PC-3 (cell line): Measurements from ENCODE around the gene PADI2. TPM values are rescaled to one million over a fixed set of nuclear protein-coding genes. Genes with fewer than 3 reads are reported as not detected.

ENCODE experiments used
- ATAC-seq: fragments of 200-7000 bp; cut with Tn5 transposase; 2 replicates; pipeline ENCODE4 v1.9.1; 2020; ENCODE audit warnings: mild to moderate bottlenecking, moderate library complexity
- BruUV-seq: library from RNA; stranded (reverse); fragments of 400-500 nt; replicated peaks from 2 replicates; lab custom pipeline; 2021; lab: Mats Ljungman, UMichigan
- CTCF ChIA-PET: fragments of 300-600 bp; sonication (Branson Sonifier 250); formaldehyde crosslinking; loops from one replicate; lab custom pipeline; 2022; ENCODE audit warnings: antibody characterized with exemption; lab: Charles Lee
- POLR2A ChIA-PET: fragments of 300-600 bp; sonication (Branson Sonifier 250); formaldehyde crosslinking; loops from one replicate; lab custom pipeline; 2022; ENCODE audit warnings: antibody characterized with exemption; ENCODE audit not compliant: unreplicated experiment; lab: Charles Lee
- DNase-seq: peaks from one replicate; pipeline ENCODE4 v3.0.0-alpha.2; 2015
- H2AFZ ChIP-seq: fragments of 300-600 bp; sonication (generic); 2 replicates; pipeline ENCODE4 v1.6.0; 2016; ENCODE audit warnings: antibody characterized with exemption, low read length
- H3F3A ChIP-seq: fragments of 300-600 bp; sonication (generic); one replicate; pipeline ENCODE4 v1.6.0; 2017; ENCODE audit warnings: antibody characterized with exemption, low read length, control low read depth, mild to moderate bottlenecking; ENCODE audit not compliant: unreplicated experiment
- H3K27ac ChIP-seq: fragments of 300-600 bp; sonication (generic); 2 replicates; pipeline ENCODE4 v1.5.1; 2016; ENCODE audit warnings: mild to moderate bottlenecking, low read length
- H3K27me3 ChIP-seq: fragments of 300-600 bp; sonication (generic); 2 replicates; pipeline ENCODE4 v1.6.1; 2016; ENCODE audit warnings: low read length, mixed read lengths
- H3K36me3 ChIP-seq: fragments of 300-600 bp; sonication (generic); 2 replicates; pipeline ENCODE4 v1.6.1; 2016; ENCODE audit warnings: low read depth, mixed run types, low read length, mixed read lengths
- H3K4me1 ChIP-seq: fragments of 300-600 bp; sonication (generic); 2 replicates; pipeline ENCODE4 v1.5.1; 2016; ENCODE audit warnings: low read length; ENCODE audit not compliant: insufficient read depth
- H3K4me2 ChIP-seq: fragments of 300-600 bp; sonication (generic); 2 replicates; pipeline ENCODE4 v1.6.0; 2016; ENCODE audit warnings: low read length
- H3K4me3 ChIP-seq: fragments of 300-600 bp; sonication (generic); 2 replicates; pipeline ENCODE4 v1.5.1; 2016; ENCODE audit warnings: mild to moderate bottlenecking, low read length, mixed read lengths
- H3K79me2 ChIP-seq: fragments of 300-600 bp; sonication (generic); 2 replicates; pipeline ENCODE4 v1.6.1; 2017; ENCODE audit warnings: low read length, mixed read lengths
- H3K9ac ChIP-seq: fragments of 300-600 bp; sonication (generic); 2 replicates; pipeline ENCODE4 v1.6.0; 2016; ENCODE audit warnings: mild to moderate bottlenecking, low read length
- H3K9me2 ChIP-seq: fragments of 300-600 bp; sonication (generic); replicated peaks from 2 replicates; pipeline ENCODE4 v1.6.1; 2016; ENCODE audit warnings: mixed run types, low read length, mixed read lengths
- H3K9me3 ChIP-seq: fragments of 300-600 bp; sonication (generic); 2 replicates; pipeline ENCODE4 v1.6.1; 2016; ENCODE audit warnings: low read length, mixed read lengths
- H4K20me1 ChIP-seq: fragments of 300-600 bp; sonication (generic); 2 replicates; pipeline ENCODE4 v1.6.1; 2016; ENCODE audit warnings: low read length, mixed read lengths
- EZH2 ChIP-seq: fragments of 300-600 bp; sonication (generic); IDR thresholded peaks from one replicate; pipeline ENCODE4 v1.6.1; 2017; ENCODE audit warnings: antibody characterized with exemption, mild to moderate bottlenecking, low read length; ENCODE audit not compliant: unreplicated experiment
- EZH2phosphoT487 ChIP-seq: fragments of 300-600 bp; sonication (generic); IDR thresholded peaks from 2 replicates; pipeline ENCODE4 v1.6.1; 2018; ENCODE audit warnings: mild to moderate bottlenecking, antibody characterized with exemption, low read length, borderline replicate concordance
- intact Hi-C: fragments of 100-400 bp; cut with micrococcal nuclease; formaldehyde crosslinking; loops from 2 replicates; pipeline ENCODE4 v1.9.0; 2023
- total RNA-seq: library from RNA; depleted of rRNA; stranded (reverse); fragments of >200 nt; gene quantifications from 2 replicates; pipeline ENCODE4 v1.2.3, GENCODE V29; 2014
- TF ChIP-seq, protein P1 (sequence below): fragments of 300-600 bp; sonication (generic); conservative IDR thresholded peaks from 2 replicates; pipeline ENCODE4 v1.5.1; 2017; ENCODE audit warnings: antibody characterized with exemption, low read depth, mild to moderate bottlenecking, low read length

Gene PADI2
- total RNA-seq, 1 experiment from 2014 or later: 2.4 TPM

DNA sequence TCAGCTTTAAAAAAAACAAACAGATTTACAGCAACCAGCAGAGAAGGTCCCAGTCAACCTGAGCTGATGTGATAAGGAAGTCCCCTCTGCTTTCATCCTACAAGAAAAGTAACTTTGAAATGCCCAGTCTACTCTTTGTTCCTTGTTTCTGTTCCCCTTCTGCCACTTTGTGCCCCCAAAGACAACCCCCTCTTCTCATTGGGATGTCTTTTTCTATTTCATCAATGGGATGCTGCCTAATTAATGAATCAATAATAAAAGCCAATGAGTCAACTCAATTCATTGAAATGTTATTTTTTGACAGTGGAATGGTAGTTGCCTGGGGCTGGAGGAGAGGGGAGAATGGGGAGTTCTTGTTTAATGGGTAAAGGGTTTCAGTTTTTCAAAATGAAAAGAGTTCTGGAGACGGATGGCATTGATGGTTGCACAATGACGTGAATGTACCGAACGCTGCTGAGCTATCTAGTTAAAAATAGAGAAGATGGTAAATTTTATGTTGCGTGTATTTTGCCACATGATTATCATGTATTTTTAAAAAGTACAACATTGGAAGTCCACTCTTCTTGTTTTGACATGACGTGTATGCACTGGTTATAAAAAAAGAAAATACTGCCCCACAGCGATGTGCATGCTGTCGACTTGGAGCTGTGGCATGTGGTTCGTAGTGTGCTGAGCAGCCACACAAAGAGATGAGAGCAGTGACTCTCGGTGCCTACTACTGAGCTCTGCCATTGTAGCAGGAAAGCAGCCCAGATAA is 22.4 kb upstream of the PADI2 start:
- no TSS peak for BruUV-seq
- H3K4me1 ChIP-seq: no peaks in the 10 kb centered on the region
- no peak for TF ChIP-seq EZH2phosphoT487
- TF ChIP-seq EZH2: no peak
- TF ChIP-seq, protein P1, sequence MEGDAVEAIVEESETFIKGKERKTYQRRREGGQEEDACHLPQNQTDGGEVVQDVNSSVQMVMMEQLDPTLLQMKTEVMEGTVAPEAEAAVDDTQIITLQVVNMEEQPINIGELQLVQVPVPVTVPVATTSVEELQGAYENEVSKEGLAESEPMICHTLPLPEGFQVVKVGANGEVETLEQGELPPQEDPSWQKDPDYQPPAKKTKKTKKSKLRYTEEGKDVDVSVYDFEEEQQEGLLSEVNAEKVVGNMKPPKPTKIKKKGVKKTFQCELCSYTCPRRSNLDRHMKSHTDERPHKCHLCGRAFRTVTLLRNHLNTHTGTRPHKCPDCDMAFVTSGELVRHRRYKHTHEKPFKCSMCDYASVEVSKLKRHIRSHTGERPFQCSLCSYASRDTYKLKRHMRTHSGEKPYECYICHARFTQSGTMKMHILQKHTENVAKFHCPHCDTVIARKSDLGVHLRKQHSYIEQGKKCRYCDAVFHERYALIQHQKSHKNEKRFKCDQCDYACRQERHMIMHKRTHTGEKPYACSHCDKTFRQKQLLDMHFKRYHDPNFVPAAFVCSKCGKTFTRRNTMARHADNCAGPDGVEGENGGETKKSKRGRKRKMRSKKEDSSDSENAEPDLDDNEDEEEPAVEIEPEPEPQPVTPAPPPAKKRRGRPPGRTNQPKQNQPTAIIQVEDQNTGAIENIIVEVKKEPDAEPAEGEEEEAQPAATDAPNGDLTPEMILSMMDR: no peak
- no peaks in the 10 kb centered on the region for H3K9me2 ChIP-seq
- no peak overlapping the region for H3K4me3 ChIP-seq
- ATAC-seq: no peak
- H3K9me3 ChIP-seq: no peaks in the 10 kb centered on the region
- no peak overlapping the region for H3K27ac ChIP-seq
- H3K9ac ChIP-seq: no peak overlapping the region
- no peaks in the 10 kb centered on the region for H3K36me3 ChIP-seq
- H3K27me3 ChIP-seq: no peaks in the 10 kb centered on the region
- no peaks in the 10 kb centered on the region for H3F3A ChIP-seq
- no peaks in the 10 kb centered on the region for H3K79me2 ChIP-seq
- no peak overlapping the region for H2AFZ ChIP-seq
- intact Hi-C loops: no loop called here
- H3K4me2 ChIP-seq: no peak overlapping the region
- POLR2A ChIA-PET: no interaction called here
- CTCF ChIA-PET: no interaction called here
- no peak for DNase-seq
- H4K20me1 ChIP-seq: no peaks in the 10 kb centered on the region

DNA sequence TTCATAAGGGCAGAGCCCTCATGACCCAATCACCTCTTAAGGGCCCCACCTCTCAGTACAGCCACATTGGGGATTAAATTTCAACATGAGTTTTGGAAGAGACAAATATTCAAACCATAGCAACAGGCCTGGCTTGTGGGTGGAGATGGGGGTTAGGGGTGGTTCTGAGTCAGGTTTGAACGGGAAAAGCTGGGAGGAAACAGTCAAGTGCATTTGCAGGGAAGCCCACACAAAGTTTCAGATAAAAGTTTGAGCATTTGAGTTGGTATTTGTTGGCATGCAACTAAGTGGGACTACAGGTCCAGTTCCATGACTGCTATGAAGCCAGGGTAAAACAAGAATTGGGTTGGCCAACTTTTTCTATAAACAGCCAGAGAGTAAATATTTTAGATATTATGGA is 21.0 kb upstream of the PADI2 start:
- Histone ChIP-seq H3K9me2 (no peaks in the 10 kb centered on the region), H3K79me2 (no peaks in the 10 kb centered on the region), H3K9me3 (no peaks in the 10 kb centered on the region), H2AFZ (no peak overlapping the region), H3K4me2 (no peak overlapping the region), H3K9ac (no peak overlapping the region), H3K27ac (no peak overlapping the region), H3K27me3 (no peaks in the 10 kb centered on the region), H3K36me3 (no peaks in the 10 kb centered on the region), H3K4me1 (no peaks in the 10 kb centered on the region), H3F3A (no peaks in the 10 kb centered on the region), H4K20me1 (no peaks in the 10 kb centered on the region), H3K4me3 (no peak overlapping the region)
- BruUV-seq: no TSS peak
- no peak for TF ChIP-seq EZH2phosphoT487
- TF ChIP-seq, protein P1: no peak
- TF ChIP-seq EZH2: no peak
- DNase-seq: no peak
- no peak for ATAC-seq
- intact Hi-C loops: no loop called here
- CTCF ChIA-PET: no interaction called here
- POLR2A ChIA-PET: no interaction called here

DNA sequence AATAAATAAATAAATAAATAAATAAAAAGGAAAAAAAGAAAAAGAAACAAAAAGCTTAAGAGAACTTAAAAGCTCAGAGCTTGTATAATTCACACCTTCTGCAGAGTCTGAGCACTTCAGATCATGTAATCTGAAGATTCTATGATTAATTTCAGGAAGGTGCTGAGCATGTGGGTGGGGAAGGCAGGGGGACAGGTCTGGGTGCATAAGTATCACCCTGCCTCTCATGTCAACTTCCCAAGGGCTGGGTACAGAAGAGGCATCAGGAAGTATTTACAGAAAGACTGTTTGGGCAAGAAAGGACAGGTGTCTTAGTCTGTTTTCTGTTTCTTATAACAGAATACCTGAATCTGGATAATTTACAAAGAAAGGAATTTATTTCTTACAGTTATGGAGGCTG is 20.4 kb upstream of the PADI2 start:
- Histone ChIP-seq H3K9me2 (no peaks in the 10 kb centered on the region), H3K27me3 (no peaks in the 10 kb centered on the region), H3K9me3 (no peaks in the 10 kb centered on the region), H3K9ac (no peak overlapping the region), H3F3A (no peaks in the 10 kb centered on the region), H3K36me3 (no peaks in the 10 kb centered on the region), H2AFZ (no peak overlapping the region), H3K4me2 (no peak overlapping the region), H4K20me1 (no peaks in the 10 kb centered on the region), H3K27ac (no peak overlapping the region), H3K4me3 (no peak overlapping the region), H3K79me2 (no peaks in the 10 kb centered on the region), H3K4me1 (no peaks in the 10 kb centered on the region; the same call in 1 of the 2 replicates)
- POLR2A ChIA-PET: no interaction called here
- TF ChIP-seq EZH2 (no peak), EZH2phosphoT487 (no peak)
- TF ChIP-seq, protein P1: no peak
- DNase-seq (no peak), ATAC-seq (no peak)
- intact Hi-C loops: no loop called here
- no TSS peak for BruUV-seq
- CTCF ChIA-PET: no interaction called here
